ENCODE data around the gene MATR3. TPM values are rescaled to one million over a fixed set of nuclear protein-coding genes. Genes with fewer than 3 reads are reported as not detected.

Gene MATR3
- total RNA-seq, 1 experiment from 2014 or later, result 194 TPM

DNA sequence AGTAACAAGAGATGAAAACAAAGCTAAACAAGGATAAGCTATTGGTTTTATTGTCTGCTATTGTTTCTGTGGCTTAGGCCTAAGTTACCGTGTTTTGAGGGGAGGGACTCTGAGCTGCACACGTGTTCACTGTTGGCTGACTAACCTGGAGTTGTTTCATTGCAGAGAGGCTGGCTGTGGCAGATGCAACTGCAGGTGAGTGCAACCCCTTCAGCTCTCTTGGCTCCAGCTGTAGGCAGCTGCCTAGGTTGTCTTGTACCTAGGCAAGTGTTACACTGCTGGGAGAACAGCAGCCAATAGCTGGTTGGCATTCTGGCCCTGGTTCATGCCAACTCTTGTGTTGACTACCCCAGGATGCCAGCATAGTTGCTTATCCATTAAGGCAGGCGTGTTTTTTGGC is 17.6 kb upstream of the MATR3 start:
- CTCF ChIA-PET, result no interaction called here
- Histone ChIP-seq H3K9me3 (ENCODE audit: control insufficient read depth, insufficient read depth, low read depth, low read length) (no peaks in the 10 kb centered on the region), H3K4me3 (ENCODE audit: low read depth in 2 of 2, low read length in 2 of 2) (peak overlapping the region; percentile 80 to 87), H3K27ac (ENCODE audit: low read length) (peak overlapping the region; percentile 99), H3K36me3 (ENCODE audit: control insufficient read depth, insufficient read depth, low read length) (peaks cover 38% of the 10 kb centered on the region), H3K4me1 (ENCODE audit: control insufficient read depth, insufficient read depth, low read length) (peaks cover 42% of the 10 kb centered on the region), H3K27me3 (ENCODE audit: control insufficient read depth, insufficient read depth, low read length) (no peaks in the 10 kb centered on the region)
- in situ Hi-C loops (cut with HindIII; ENCODE audit: low pct_unique_long_range_greater_than_20kb, low sequenced_read_pairs), result no loop called here
- no peak for DNase-seq (ENCODE audit: low read depth, low spot score)
- BruUV-seq (replicated peaks), result TSS peak; percentile 61
- ATAC-seq, result no peak
- intact Hi-C loops (cut with micrococcal nuclease; ENCODE audit: unreplicated experiment), result no loop called here
- TF ChIP-seq SIN3A (IDR thresholded peaks at IDR 0.05; ENCODE audit: borderline replicate concordance, insufficient read depth, low read depth, low read length) (no peak), TCF7L2 (IDR thresholded peaks at IDR 0.05; ENCODE audit: low read depth, low read length) (no peak), POLR2AphosphoS5 (IDR thresholded peaks at IDR 0.05; ENCODE audit: low read depth, low read length) (no peak)
- TF ChIP-seq, protein P1, sequence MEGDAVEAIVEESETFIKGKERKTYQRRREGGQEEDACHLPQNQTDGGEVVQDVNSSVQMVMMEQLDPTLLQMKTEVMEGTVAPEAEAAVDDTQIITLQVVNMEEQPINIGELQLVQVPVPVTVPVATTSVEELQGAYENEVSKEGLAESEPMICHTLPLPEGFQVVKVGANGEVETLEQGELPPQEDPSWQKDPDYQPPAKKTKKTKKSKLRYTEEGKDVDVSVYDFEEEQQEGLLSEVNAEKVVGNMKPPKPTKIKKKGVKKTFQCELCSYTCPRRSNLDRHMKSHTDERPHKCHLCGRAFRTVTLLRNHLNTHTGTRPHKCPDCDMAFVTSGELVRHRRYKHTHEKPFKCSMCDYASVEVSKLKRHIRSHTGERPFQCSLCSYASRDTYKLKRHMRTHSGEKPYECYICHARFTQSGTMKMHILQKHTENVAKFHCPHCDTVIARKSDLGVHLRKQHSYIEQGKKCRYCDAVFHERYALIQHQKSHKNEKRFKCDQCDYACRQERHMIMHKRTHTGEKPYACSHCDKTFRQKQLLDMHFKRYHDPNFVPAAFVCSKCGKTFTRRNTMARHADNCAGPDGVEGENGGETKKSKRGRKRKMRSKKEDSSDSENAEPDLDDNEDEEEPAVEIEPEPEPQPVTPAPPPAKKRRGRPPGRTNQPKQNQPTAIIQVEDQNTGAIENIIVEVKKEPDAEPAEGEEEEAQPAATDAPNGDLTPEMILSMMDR (IDR thresholded peaks at IDR 0.05), result no peak
- TF ChIP-seq, protein P2, sequence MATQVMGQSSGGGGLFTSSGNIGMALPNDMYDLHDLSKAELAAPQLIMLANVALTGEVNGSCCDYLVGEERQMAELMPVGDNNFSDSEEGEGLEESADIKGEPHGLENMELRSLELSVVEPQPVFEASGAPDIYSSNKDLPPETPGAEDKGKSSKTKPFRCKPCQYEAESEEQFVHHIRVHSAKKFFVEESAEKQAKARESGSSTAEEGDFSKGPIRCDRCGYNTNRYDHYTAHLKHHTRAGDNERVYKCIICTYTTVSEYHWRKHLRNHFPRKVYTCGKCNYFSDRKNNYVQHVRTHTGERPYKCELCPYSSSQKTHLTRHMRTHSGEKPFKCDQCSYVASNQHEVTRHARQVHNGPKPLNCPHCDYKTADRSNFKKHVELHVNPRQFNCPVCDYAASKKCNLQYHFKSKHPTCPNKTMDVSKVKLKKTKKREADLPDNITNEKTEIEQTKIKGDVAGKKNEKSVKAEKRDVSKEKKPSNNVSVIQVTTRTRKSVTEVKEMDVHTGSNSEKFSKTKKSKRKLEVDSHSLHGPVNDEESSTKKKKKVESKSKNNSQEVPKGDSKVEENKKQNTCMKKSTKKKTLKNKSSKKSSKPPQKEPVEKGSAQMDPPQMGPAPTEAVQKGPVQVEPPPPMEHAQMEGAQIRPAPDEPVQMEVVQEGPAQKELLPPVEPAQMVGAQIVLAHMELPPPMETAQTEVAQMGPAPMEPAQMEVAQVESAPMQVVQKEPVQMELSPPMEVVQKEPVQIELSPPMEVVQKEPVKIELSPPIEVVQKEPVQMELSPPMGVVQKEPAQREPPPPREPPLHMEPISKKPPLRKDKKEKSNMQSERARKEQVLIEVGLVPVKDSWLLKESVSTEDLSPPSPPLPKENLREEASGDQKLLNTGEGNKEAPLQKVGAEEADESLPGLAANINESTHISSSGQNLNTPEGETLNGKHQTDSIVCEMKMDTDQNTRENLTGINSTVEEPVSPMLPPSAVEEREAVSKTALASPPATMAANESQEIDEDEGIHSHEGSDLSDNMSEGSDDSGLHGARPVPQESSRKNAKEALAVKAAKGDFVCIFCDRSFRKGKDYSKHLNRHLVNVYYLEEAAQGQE (IDR thresholded peaks at IDR 0.05; ENCODE audit: insufficient read depth in 1 of 2, low read depth in 2 of 2, low read length in 1 of 2), result no peak
- POLR2A ChIA-PET, result interaction anchor here (0.8 to 1.3 kb wide), 2 partner anchors 17 to 47 kb away, joined by 3 to 4 read pairs; partner anchors contain the start of gene MATR3

DNA sequence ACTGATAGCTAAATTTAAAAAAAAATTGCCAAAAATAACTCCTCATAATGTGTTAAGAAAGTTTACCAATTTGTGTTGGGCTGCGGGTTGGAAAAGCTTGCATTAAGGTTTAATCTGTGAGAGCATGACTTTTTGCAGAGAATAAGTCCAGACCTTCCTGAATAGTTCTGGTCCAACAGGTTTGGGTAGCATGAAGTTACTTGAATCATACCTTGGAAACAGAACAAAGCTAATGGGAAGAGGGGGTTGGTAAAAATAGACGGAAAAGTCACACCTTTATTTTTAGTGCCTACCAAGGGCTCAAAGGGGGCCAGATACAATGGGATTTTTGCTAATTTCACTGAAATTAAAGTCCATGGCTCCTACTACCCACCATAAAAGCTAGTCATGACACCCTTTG is 17.1 kb upstream of the MATR3 start:
- Histone ChIP-seq H3K9me3 (ENCODE audit: control insufficient read depth, insufficient read depth, low read depth, low read length) (no peaks in the 10 kb centered on the region), H3K27me3 (ENCODE audit: control insufficient read depth, insufficient read depth, low read length) (no peaks in the 10 kb centered on the region), H3K4me1 (ENCODE audit: control insufficient read depth, insufficient read depth, low read length) (peaks cover 41% of the 10 kb centered on the region), H3K36me3 (ENCODE audit: control insufficient read depth, insufficient read depth, low read length) (peaks cover 38% of the 10 kb centered on the region), H3K4me3 (ENCODE audit: low read depth in 2 of 2, low read length in 2 of 2) (peak overlapping the region; percentile 80 to 87; a peak in 3 of 4 replicates), H3K27ac (ENCODE audit: low read length) (peak overlapping the region; percentile 99)
- no peak for TF ChIP-seq POLR2AphosphoS5 (IDR thresholded peaks at IDR 0.05; ENCODE audit: low read depth, low read length)
- TF ChIP-seq TCF7L2 (IDR thresholded peaks at IDR 0.05; ENCODE audit: low read depth, low read length), result no peak
- TF ChIP-seq, protein P1 (IDR thresholded peaks at IDR 0.05), result no peak
- TF ChIP-seq, protein P2 (IDR thresholded peaks at IDR 0.05; ENCODE audit: insufficient read depth in 1 of 2, low read depth in 2 of 2, low read length in 1 of 2), result no peak
- no peak for TF ChIP-seq SIN3A (IDR thresholded peaks at IDR 0.05; ENCODE audit: borderline replicate concordance, insufficient read depth, low read depth, low read length)
- POLR2A ChIA-PET, result interaction anchor here (0.8 to 1.3 kb wide), 2 partner anchors 17 to 47 kb away, joined by 3 to 4 read pairs; partner anchors contain the start of gene MATR3
- no TSS peak for BruUV-seq (replicated peaks)
- CTCF ChIA-PET, result no interaction called here
- intact Hi-C loops (cut with micrococcal nuclease; ENCODE audit: unreplicated experiment), result no loop called here
- no peak for ATAC-seq
- no peak for DNase-seq (ENCODE audit: low read depth, low spot score)
- in situ Hi-C loops (cut with HindIII; ENCODE audit: low pct_unique_long_range_greater_than_20kb, low sequenced_read_pairs), result no loop called here

Measured in Panc1 (cell line).